Measurements from ENCODE around the gene APBA1. TPM values are rescaled to one million over a fixed set of nuclear protein-coding genes. Genes with fewer than 3 reads are reported as not detected.

Gene APBA1
- total RNA-seq, 1 experiment from 2014 or later, result 0.05 TPM

GRCh38 chr9:69476016-69476415, 196.2 kb downstream of the APBA1 start:
- ATAC-seq (no peak), DNase-seq (ENCODE audit: low read depth, low spot score) (no peak)
- no peaks in the 10 kb centered on the region for H3K4me1 ChIP-seq (ENCODE audit: control insufficient read depth, insufficient read depth, low read length)
- ChIA-PET CTCF (no interaction called here), POLR2A (no interaction called here)
- H3K27me3 ChIP-seq (ENCODE audit: control insufficient read depth, insufficient read depth, low read length), result peaks cover 2% of the 10 kb centered on the region; the same call in 1 of the 2 replicates
- no peak overlapping the region for H3K4me3 ChIP-seq (ENCODE audit: low read depth in 2 of 2, low read length in 2 of 2)
- no peaks in the 10 kb centered on the region for H3K36me3 ChIP-seq (ENCODE audit: control insufficient read depth, insufficient read depth, low read length)
- no TSS peak for BruUV-seq (replicated peaks)
- in situ Hi-C loops (cut with HindIII; ENCODE audit: low pct_unique_long_range_greater_than_20kb, low sequenced_read_pairs) (no loop called here), intact Hi-C loops (cut with micrococcal nuclease; ENCODE audit: unreplicated experiment) (no loop called here)
- no peak overlapping the region for H3K27ac ChIP-seq (ENCODE audit: low read length)
- no peaks in the 10 kb centered on the region for H3K9me3 ChIP-seq (ENCODE audit: control insufficient read depth, insufficient read depth, low read depth, low read length)
- TF ChIP-seq REST (IDR thresholded peaks at IDR 0.05; ENCODE audit: insufficient read depth in 1 of 2, low read depth in 2 of 2, low read length in 1 of 2) (no peak), CTCF (IDR thresholded peaks at IDR 0.05) (no peak), TCF7L2 (IDR thresholded peaks at IDR 0.05; ENCODE audit: low read depth, low read length) (no peak), SIN3A (IDR thresholded peaks at IDR 0.05; ENCODE audit: borderline replicate concordance, insufficient read depth, low read depth, low read length) (no peak), POLR2AphosphoS5 (IDR thresholded peaks at IDR 0.05; ENCODE audit: low read depth, low read length) (no peak)

- no TSS peak for BruUV-seq (replicated peaks)
- H3K9me3 ChIP-seq (ENCODE audit: control insufficient read depth, insufficient read depth, low read depth, low read length), result no peaks in the 10 kb centered on the region
- H3K27me3 ChIP-seq (ENCODE audit: control insufficient read depth, insufficient read depth, low read length), result peaks cover 2% of the 10 kb centered on the region; the same call in 1 of the 2 replicates
- DNase-seq (ENCODE audit: low read depth, low spot score), result no peak
- intact Hi-C loops (cut with micrococcal nuclease; ENCODE audit: unreplicated experiment) (no loop called here), in situ Hi-C loops (cut with HindIII; ENCODE audit: low pct_unique_long_range_greater_than_20kb, low sequenced_read_pairs) (no loop called here)
- H3K27ac ChIP-seq (ENCODE audit: low read length), result no peak overlapping the region
- ATAC-seq, result no peak
- TF ChIP-seq TCF7L2 (IDR thresholded peaks at IDR 0.05; ENCODE audit: low read depth, low read length) (no peak), CTCF (IDR thresholded peaks at IDR 0.05) (no peak), SIN3A (IDR thresholded peaks at IDR 0.05; ENCODE audit: borderline replicate concordance, insufficient read depth, low read depth, low read length) (no peak), POLR2AphosphoS5 (IDR thresholded peaks at IDR 0.05; ENCODE audit: low read depth, low read length) (no peak), REST (IDR thresholded peaks at IDR 0.05; ENCODE audit: insufficient read depth in 1 of 2, low read depth in 2 of 2, low read length in 1 of 2) (no peak)
- H3K4me3 ChIP-seq (ENCODE audit: low read depth in 2 of 2, low read length in 2 of 2), result no peak overlapping the region
- H3K4me1 ChIP-seq (ENCODE audit: control insufficient read depth, insufficient read depth, low read length), result no peaks in the 10 kb centered on the region
- no peaks in the 10 kb centered on the region for H3K36me3 ChIP-seq (ENCODE audit: control insufficient read depth, insufficient read depth, low read length)
- CTCF ChIA-PET, result no interaction called here
- POLR2A ChIA-PET, result no interaction called here
Observed at GRCh38 chr9:69474821-69475220, 197.3 kb downstream of the APBA1 start.
